ENCODE data around the gene ZNF467. TPM values are rescaled to one million over a fixed set of nuclear protein-coding genes. Genes with fewer than 3 reads are reported as not detected.

Gene ZNF467
- total and polyA plus RNA-seq, 2 of the 8 experiments (the other 6 are each of a cell fraction or from before 2014, with no cell fraction given) = 0.50 to 0.51 TPM

DNA sequence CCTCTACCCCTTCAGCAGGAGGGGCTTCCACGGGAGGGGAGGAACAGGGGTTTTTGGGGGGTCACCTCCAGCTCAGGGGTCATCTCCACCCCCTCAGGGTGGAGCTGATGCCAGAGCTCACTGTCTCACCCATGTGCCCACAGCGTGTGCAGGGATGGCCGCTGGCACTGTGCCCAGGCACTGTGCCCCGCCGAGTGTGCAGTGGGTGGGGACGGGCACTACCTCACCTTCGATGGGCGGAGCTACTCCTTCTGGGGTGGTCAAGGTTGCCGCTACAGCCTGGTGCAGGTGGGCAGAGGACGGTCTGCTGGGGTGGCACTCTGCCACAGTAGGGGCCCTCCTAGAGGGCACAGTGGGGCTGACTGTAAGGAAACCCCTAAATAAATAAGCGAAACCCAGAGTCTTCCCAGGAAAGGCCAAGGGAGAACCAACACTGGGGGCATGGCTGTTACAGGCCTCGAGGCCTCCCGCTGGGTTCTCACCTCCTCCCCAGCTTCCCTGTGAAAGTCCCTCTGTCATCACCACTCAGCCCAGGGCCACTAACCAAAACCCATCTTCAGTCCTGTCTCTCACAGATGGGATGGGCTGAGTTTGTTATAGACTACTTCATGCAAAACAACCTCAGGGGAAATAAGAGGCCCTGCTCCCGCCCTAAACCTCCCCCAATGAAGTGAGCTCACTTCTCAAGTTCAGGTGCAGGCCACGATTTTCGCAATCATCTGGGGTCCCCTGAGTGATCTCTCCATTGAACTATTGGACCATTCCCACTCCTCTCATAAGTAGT is 7.4 kb upstream of the ZNF467 start:
- Histone ChIP-seq H3K79me1 (ENCODE audit: low read depth, low read length) (no peaks in the 10 kb centered on the region), H3K27ac (ENCODE audit: low read depth, low read length) (no peak overlapping the region), H3K9me3 (ENCODE audit: insufficient read depth in 2 of 2, low read depth in 1 of 2, low read length in 1 of 2) (no peaks in the 10 kb centered on the region), H3K4ac (replicated peaks; ENCODE audit: insufficient read length, low read depth, low read length) (no peak overlapping the region), H4K91ac (replicated peaks; ENCODE audit: insufficient read length, low read length) (no peak overlapping the region), H3K36me3 (ENCODE audit: control insufficient read depth in 2 of 4, insufficient read depth in 4 of 4, low read length in 3 of 4) (no peaks in the 10 kb centered on the region), H2AFZ (ENCODE audit: low read length) (no peak overlapping the region), H3K56ac (replicated peaks; ENCODE audit: insufficient read length, low read depth, low read length) (no peak overlapping the region), H3K4me1 (replicated peaks in 1 of 4; ENCODE audit: control insufficient read depth in 3 of 4, insufficient read depth in 4 of 4, low read length in 3 of 4) (peaks cover 0 to 15% (median 6%) of the 10 kb centered on the region in 4 experiments; a peak in 6 of 7 replicates), H3K4me3 (ENCODE audit: extremely low read depth in 1 of 4, insufficient read depth in 2 of 4, low read depth in 3 of 4, low read length in 4 of 4) (no peak overlapping the region), H3K18ac (ENCODE audit: extremely low read depth, low read length) (no peak overlapping the region), H2BK12ac (ENCODE audit: low read depth, low read length) (no peak overlapping the region), H3K27me3 (replicated peaks in 1 of 4; ENCODE audit: control insufficient read depth in 3 of 4, extremely low read depth in 1 of 4, insufficient read depth in 3 of 4, low read length in 3 of 4) (peaks cover 0 to 4% (median 3%) of the 10 kb centered on the region in 4 experiments; a peak in 4 of 7 replicates), H4K8ac (ENCODE audit: extremely low read depth, insufficient read depth, low read length) (no peak overlapping the region), H4K20me1 (replicated peaks in 1 of 2; ENCODE audit: control insufficient read depth in 1 of 2, insufficient read depth in 2 of 2, low read length in 2 of 2) (no peaks in the 10 kb centered on the region), H3K4me2 (ENCODE audit: insufficient read depth in 1 of 2, low read depth in 2 of 2, low read length in 2 of 2) (no peak overlapping the region), H2BK120ac (replicated peaks; ENCODE audit: low read depth, low read length) (no peak overlapping the region), H3K9ac (replicated peaks in 1 of 4; ENCODE audit: extremely low read depth in 1 of 4, low read depth in 3 of 4, low read length in 3 of 4) (no peak overlapping the region), H3K23me2 (ENCODE audit: low read depth, low read length) (no peaks in the 10 kb centered on the region), H3K23ac (ENCODE audit: insufficient read length) (no peak overlapping the region), H2BK5ac (ENCODE audit: low read depth, low read length) (no peak overlapping the region), H2AK5ac (ENCODE audit: low read depth, low read length) (no peak overlapping the region), H2BK20ac (ENCODE audit: low read length) (no peak overlapping the region), H4K5ac (ENCODE audit: insufficient read length, low read depth, low read length) (no peak overlapping the region), H3K14ac (ENCODE audit: insufficient read length) (no peak overlapping the region), H3K79me2 (ENCODE audit: control insufficient read depth in 1 of 2, insufficient read depth in 2 of 2, low read length in 2 of 2) (no peaks in the 10 kb centered on the region), H2BK15ac (ENCODE audit: low read length) (no peak overlapping the region)
- DNase-seq (ENCODE audit: low read depth in 1 of 2, low spot score in 2 of 2) (no peak), FAIRE-seq (no peak)
- POLR2A ChIA-PET (ENCODE audit: partially characterized antibody) = no interaction called here
- CTCF ChIA-PET (ENCODE audit: partially characterized antibody) = interaction anchor here (0.6 to 12.9 kb wide), 8 partner anchors 9 to 100 kb away, joined by 3 to 115 read pairs (median 4); no protein-coding TSS in a partner anchor
- TF ChIP-seq, protein P1, sequence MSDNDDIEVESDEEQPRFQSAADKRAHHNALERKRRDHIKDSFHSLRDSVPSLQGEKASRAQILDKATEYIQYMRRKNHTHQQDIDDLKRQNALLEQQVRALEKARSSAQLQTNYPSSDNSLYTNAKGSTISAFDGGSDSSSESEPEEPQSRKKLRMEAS (IDR thresholded peaks at IDR 0.05) = no peak
- WGBS, 2 experiments (ENCODE audit: extremely low coverage in 1 of 2, insufficient coverage in 1 of 2, insufficient read length in 1 of 2, insufficient replicate concordance in 2 of 2, low coverage in 1 of 2, low lambda C conversion rate in 2 of 2, missing lambda C conversion rate in 1 of 2) = 91% methylated on average over 16 of the region's 16 CpGs; no CpG with 5 or more reads in 1 of the 2 experiments

Measured in H1 (cell line).